GM10248 (cell line): ENCODE measurements around the gene MYO5A.
"Not testable (repeated sequence)": the region's sequence is repeated elsewhere in the genome, so short reads cannot be mapped to it uniquely, and the experiment has no call there.

Experiments
- CTCF ChIA-PET: fragments of 300-600 bp; sonication (Branson Sonifier 250); formaldehyde crosslinking; extraction: SDS; loops from one replicate; lab custom pipeline; 2021; ENCODE audit warnings: antibody characterized with exemption; lab: Yijun Ruan, JAX
- POLR2A ChIA-PET: fragments of 350-650 bp; sonication (Branson Sonifier 250); formaldehyde crosslinking; extraction: SDS; loops from one replicate; lab custom pipeline; 2020; ENCODE audit warnings: antibody characterized with exemption; lab: Yijun Ruan, JAX
- DNase-seq: peaks from one replicate; pipeline ENCODE4 v3.0.0; 2012; ENCODE audit errors: extremely low spot score
- TF ChIP-seq, protein P1 (sequence below): IDR thresholded peaks from 2 replicates; pipeline ENCODE4 v1.5.1; 2012; ENCODE audit warnings: mild to moderate bottlenecking, low read depth; ENCODE audit errors: extremely low read depth, missing control alignments, control extremely low read depth

Gene MYO5A

GRCh38 chr15:52528564-52529340, at the start of gene MYO5A:
TSS of gene MYO5A (minus strand) at chr15:52528880. CDS start at chr15:52528806, 74 bp downstream.
- TF ChIP-seq, protein P1, sequence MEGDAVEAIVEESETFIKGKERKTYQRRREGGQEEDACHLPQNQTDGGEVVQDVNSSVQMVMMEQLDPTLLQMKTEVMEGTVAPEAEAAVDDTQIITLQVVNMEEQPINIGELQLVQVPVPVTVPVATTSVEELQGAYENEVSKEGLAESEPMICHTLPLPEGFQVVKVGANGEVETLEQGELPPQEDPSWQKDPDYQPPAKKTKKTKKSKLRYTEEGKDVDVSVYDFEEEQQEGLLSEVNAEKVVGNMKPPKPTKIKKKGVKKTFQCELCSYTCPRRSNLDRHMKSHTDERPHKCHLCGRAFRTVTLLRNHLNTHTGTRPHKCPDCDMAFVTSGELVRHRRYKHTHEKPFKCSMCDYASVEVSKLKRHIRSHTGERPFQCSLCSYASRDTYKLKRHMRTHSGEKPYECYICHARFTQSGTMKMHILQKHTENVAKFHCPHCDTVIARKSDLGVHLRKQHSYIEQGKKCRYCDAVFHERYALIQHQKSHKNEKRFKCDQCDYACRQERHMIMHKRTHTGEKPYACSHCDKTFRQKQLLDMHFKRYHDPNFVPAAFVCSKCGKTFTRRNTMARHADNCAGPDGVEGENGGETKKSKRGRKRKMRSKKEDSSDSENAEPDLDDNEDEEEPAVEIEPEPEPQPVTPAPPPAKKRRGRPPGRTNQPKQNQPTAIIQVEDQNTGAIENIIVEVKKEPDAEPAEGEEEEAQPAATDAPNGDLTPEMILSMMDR: peak; percentile 38
- CTCF ChIA-PET: interaction anchor here (0.7 to 1.7 kb wide), 10 partner anchors 15 to 272 kb away, joined by 3 to 6 read pairs (median 4); no protein-coding TSS in a partner anchor
- peak; percentile 87 for DNase-seq
- POLR2A ChIA-PET: no interaction called here

DNA sequence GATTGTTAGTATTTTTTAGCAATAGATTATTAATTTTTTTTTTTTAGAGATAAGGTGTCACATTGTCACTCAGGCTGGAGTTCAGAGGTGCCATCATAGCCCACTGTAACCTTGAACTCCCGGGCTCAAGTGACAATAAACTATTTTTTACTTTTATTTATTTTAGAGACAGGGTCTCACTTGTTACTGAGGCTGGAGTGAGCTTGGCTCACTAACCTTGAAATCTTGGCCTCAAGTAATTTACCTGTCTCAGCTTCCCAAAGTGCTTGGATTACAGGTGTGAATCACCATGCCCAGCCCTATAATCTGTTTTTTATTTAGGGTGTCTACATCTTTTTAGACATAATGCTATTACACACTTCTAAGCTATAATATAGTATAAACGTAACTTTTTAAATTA, 48.0 kb upstream of the MYO5A start:
- ChIA-PET CTCF (interaction anchor here (2.6 kb wide), 1 partner anchor 9 kb away, joined by 8 read pairs; no protein-coding TSS in a partner anchor), POLR2A (no interaction called here)
- TF ChIP-seq, protein P1: no peak
- DNase-seq: no peak

- POLR2A ChIA-PET, DNase-seq: not testable (repeated sequence)
- CTCF ChIA-PET: interaction anchor here (1.3 to 2.6 kb wide), 2 partner anchors 10 to 18 kb away, joined by 3 to 8 read pairs; no protein-coding TSS in a partner anchor
These were observed 46.9 kb upstream of the MYO5A start for GRCh38 chr15:52575573-52575972.

DNA sequence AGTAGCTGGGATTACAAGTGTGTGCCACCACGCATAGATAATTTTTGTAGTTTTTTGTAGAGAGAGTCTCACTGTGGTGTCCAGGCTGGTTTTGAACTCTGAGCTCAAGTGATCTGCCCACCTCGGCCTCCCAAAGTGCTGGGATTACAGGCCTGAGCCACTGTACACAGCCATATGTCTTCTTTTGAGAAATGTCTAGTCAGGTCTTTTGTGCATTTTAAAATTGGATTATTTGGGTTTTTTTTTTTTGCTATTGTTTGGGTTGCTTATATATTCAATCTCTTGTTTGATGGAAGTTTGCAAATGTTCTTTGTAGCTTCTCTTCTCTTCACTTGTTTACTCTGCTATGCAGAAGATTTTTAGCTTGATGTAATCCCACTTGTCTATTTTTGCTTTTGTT, 46.4 kb upstream of the MYO5A start:
- POLR2A ChIA-PET: interaction anchor here (0.7 kb wide), 1 partner anchor 25 kb away, joined by 9 read pairs; no protein-coding TSS in a partner anchor
- no peak for DNase-seq
- CTCF ChIA-PET: interaction anchor here (1.3 to 2.6 kb wide), 2 partner anchors 10 to 18 kb away, joined by 3 to 8 read pairs; no protein-coding TSS in a partner anchor
- TF ChIP-seq, protein P1: no peak

- CTCF ChIA-PET: interaction anchor here (1.3 kb wide), 1 partner anchor 19 kb away, joined by 3 read pairs; no protein-coding TSS in a partner anchor
- not testable (repeated sequence) for DNase-seq
- POLR2A ChIA-PET: interaction anchor here (0.7 kb wide), 1 partner anchor 24 kb away, joined by 9 read pairs; no protein-coding TSS in a partner anchor
These were observed 45.9 kb upstream of the MYO5A start for GRCh38 chr15:52574623-52575022.

GRCh38 chr15:52568601-52569585, 40.2 kb upstream of the MYO5A start, which contains the start of gene ARPP19:
TSS of gene ARPP19 (minus strand) at chr15:52569030. CDS start at chr15:52568892, 138 bp downstream.
- POLR2A ChIA-PET: interaction anchor here (1.3 kb wide), 1 partner anchor 10 kb away, joined by 3 read pairs; no protein-coding TSS in a partner anchor
- TF ChIP-seq, protein P1: peak; percentile 42
- CTCF ChIA-PET: interaction anchor here (1.4 to 2.1 kb wide), 3 partner anchors 9 to 17 kb away, joined by 4 to 9 read pairs (median 7); no protein-coding TSS in a partner anchor
- DNase-seq: peak; percentile 89
